Measurements from ENCODE around the gene MYL10.

DNA sequence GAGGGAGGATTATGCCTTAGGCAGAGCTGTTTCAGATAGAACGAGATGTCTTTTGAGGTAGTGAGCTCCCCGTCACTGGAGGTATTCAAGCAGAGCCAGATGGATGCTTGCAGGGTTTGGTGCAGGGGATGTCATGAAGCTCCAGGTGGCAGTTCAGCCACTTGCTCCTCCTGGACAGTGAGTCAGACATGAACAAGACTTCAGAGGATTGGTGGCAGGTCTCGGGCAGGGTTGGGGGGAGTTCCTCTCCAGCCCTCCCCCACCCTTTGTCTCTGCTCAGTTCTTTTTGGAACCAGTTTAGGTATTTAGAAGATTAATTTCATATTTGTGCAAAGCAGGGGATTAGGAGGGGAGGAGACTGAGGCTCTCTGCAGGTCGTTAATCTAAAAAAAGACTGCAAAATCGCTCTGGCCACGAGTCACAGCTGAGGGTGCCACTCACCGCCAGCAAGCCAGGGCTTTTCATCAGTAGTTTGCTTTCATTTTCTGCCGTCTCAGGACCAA lies 21.5 kb upstream of the MYL10 start:
- TF ChIP-seq, protein P1, sequence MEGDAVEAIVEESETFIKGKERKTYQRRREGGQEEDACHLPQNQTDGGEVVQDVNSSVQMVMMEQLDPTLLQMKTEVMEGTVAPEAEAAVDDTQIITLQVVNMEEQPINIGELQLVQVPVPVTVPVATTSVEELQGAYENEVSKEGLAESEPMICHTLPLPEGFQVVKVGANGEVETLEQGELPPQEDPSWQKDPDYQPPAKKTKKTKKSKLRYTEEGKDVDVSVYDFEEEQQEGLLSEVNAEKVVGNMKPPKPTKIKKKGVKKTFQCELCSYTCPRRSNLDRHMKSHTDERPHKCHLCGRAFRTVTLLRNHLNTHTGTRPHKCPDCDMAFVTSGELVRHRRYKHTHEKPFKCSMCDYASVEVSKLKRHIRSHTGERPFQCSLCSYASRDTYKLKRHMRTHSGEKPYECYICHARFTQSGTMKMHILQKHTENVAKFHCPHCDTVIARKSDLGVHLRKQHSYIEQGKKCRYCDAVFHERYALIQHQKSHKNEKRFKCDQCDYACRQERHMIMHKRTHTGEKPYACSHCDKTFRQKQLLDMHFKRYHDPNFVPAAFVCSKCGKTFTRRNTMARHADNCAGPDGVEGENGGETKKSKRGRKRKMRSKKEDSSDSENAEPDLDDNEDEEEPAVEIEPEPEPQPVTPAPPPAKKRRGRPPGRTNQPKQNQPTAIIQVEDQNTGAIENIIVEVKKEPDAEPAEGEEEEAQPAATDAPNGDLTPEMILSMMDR (IDR thresholded peaks at IDR 0.05) = no peak
- TF ChIP-seq POLR2A (IDR thresholded peaks at IDR 0.05) = no peak
